SIG-M5 (cell line): ENCODE data around the gene KRTAP4-7.
"Not testable (repeated sequence)": the region's sequence is repeated elsewhere in the genome, so short reads cannot be mapped to it uniquely, and the experiment has no call there.

Experiments
- DNase-seq: peaks from one replicate; lab custom pipeline; 2025; lab: John Stamatoyannopoulos, UW

The KRTAP4-7 gene

GRCh38 chr17:41108728-41109386, 24.9 kb downstream of the KRTAP4-7 start:
- not testable (repeated sequence) for DNase-seq

GRCh38 chr17:41111151-41111885, 27.4 kb downstream of the KRTAP4-7 start:
- no peak for DNase-seq

- no peak for DNase-seq
Measured at GRCh38 chr17:41116297-41116696, 32.3 kb downstream of the KRTAP4-7 start.

GRCh38 chr17:41117846-41118386, 34.0 kb downstream of the KRTAP4-7 start, which contains the start of gene KRTAP4-11:
KRTAP4-11 (minus strand) TSS chr17:41118373; CDS start chr17:41118315, 58 bp downstream.
- DNase-seq: not testable (repeated sequence)

GRCh38 chr17:41118721-41119120, 34.8 kb downstream of the KRTAP4-7 start:
- no peak for DNase-seq

GRCh38 chr17:41119696-41120690, 36.0 kb downstream of the KRTAP4-7 start:
- not testable (repeated sequence) for DNase-seq

GRCh38 chr17:41121742-41122141, 37.8 kb downstream of the KRTAP4-7 start:
- DNase-seq: no peak

- DNase-seq: not testable (repeated sequence)
Measured at GRCh38 chr17:41123292-41123990, 39.5 kb downstream of the KRTAP4-7 start.

GRCh38 chr17:41123991-41124371, 40.0 kb downstream of the KRTAP4-7 start, which contains the start of gene KRTAP4-12:
KRTAP4-12 (minus strand) TSS chr17:41124182; CDS start chr17:41124122, 60 bp downstream.
- not testable (repeated sequence) for DNase-seq

- no peak for DNase-seq
Measured at GRCh38 chr17:41125064-41125463, 41.1 kb downstream of the KRTAP4-7 start.

- no peak for DNase-seq
Measured at GRCh38 chr17:41126412-41126811, 42.5 kb downstream of the KRTAP4-7 start.

GRCh38 chr17:41127371-41127770, 43.4 kb downstream of the KRTAP4-7 start:
- DNase-seq: no peak

- no peak for DNase-seq
Measured at GRCh38 chr17:41131979-41132378, 48.0 kb downstream of the KRTAP4-7 start.

- no peak for DNase-seq
Measured at GRCh38 chr17:41133880-41134735, 50.2 kb downstream of the KRTAP4-7 start.
